ENCODE results near the gene CTNNBL1. TPM values are rescaled to one million over a fixed set of nuclear protein-coding genes. Genes with fewer than 3 reads are reported as not detected.

Gene CTNNBL1
- total and polyA plus RNA-seq, 2 donors (not counting 3 experiments of a cell fraction or from before 2014, with no cell fraction given), result 20.8 to 60.2 TPM

- ChIA-PET CTCF (interaction anchor here (1.8 kb wide), 1 partner anchor 11 kb away, joined by 3 read pairs; no protein-coding TSS in a partner anchor), POLR2A (no interaction called here)
- no peaks in the 10 kb centered on the region for H4K20me1 ChIP-seq (replicated peaks; ENCODE audit: control insufficient read depth, extremely low read depth, insufficient read depth, low read length)
- intact Hi-C loops (cut with micrococcal nuclease), result no loop called here
- no peaks in the 10 kb centered on the region for H3K4me1 ChIP-seq (ENCODE audit: control insufficient read depth, extremely low read depth, insufficient read depth, low read length)
- H3K27me3 ChIP-seq (ENCODE audit: control insufficient read depth in 2 of 2, insufficient read depth in 2 of 2, low read length in 2 of 2), result no peaks in the 10 kb centered on the region
- TF ChIP-seq FOS (IDR thresholded peaks at IDR 0.05; ENCODE audit: borderline replicate concordance, insufficient read depth, low read length) (no peak), MYC (IDR thresholded peaks at IDR 0.05; ENCODE audit: low read depth, low read length) (no peak), GATA2 (IDR thresholded peaks at IDR 0.05; ENCODE audit: insufficient read depth, insufficient read length, low read depth, low read length) (no peak), JUN (IDR thresholded peaks at IDR 0.05; ENCODE audit: borderline replicate concordance, insufficient read depth, insufficient read length, low read depth) (no peak), POLR2AphosphoS5 (IDR thresholded peaks at IDR 0.05; ENCODE audit: insufficient read depth, low read depth, low read length) (no peak), CTCF (IDR thresholded peaks at IDR 0.05; ENCODE audit: extremely low read depth in 1 of 2, insufficient read depth in 1 of 2, low read depth in 1 of 2, low read length in 2 of 2) (no peak), POLR2A (IDR thresholded peaks at IDR 0.05; ENCODE audit: low read depth, low read length) (no peak), EZH2 (IDR thresholded peaks at IDR 0.05; ENCODE audit: borderline replicate concordance, low read depth, low read length, severe bottlenecking) (no peak), MAX (IDR thresholded peaks at IDR 0.05; ENCODE audit: insufficient read depth, insufficient read length) (no peak)
- H3K4me3 ChIP-seq (replicated peaks in 1 of 3; ENCODE audit: insufficient read depth in 1 of 3, low read depth in 1 of 3, low read length in 3 of 3), result no peak overlapping the region
- FAIRE-seq (no peak), DNase-seq (ENCODE audit: low read depth, low spot score) (no peak)
- no peaks in the 10 kb centered on the region for H3K36me3 ChIP-seq (ENCODE audit: control insufficient read depth in 2 of 2, extremely low read depth in 1 of 2, insufficient read depth in 2 of 2, low read length in 2 of 2)
- peaks cover 34% of the 10 kb centered on the region for H3K79me2 ChIP-seq (ENCODE audit: control insufficient read depth, insufficient read depth, low read length)
- H3K9me3 ChIP-seq (replicated peaks; ENCODE audit: control insufficient read depth, insufficient read depth, low read length), result no peaks in the 10 kb centered on the region
- no peak overlapping the region for H3K9ac ChIP-seq (replicated peaks; ENCODE audit: extremely low read depth, insufficient read depth, low read length)
- no peak overlapping the region for H3K27ac ChIP-seq (ENCODE audit: insufficient read depth, low read depth, low read length)
- H2AFZ ChIP-seq (ENCODE audit: low read depth, low read length), result no peak overlapping the region
- BruUV-seq (replicated peaks), result no TSS peak
- dilution Hi-C loops (cut with MboI; ENCODE audit: extremely low pct_ligation_motif_present, low sequenced_read_pairs), result no loop called here
- no peaks in the 10 kb centered on the region for H3K9me1 ChIP-seq (replicated peaks; ENCODE audit: control insufficient read depth, extremely low read depth, insufficient read depth, low read length)
- H3K4me2 ChIP-seq (ENCODE audit: insufficient read depth, low read length), result no peak overlapping the region
Observed at GRCh38 chr20:37704955-37705354, 11.1 kb downstream of the CTNNBL1 start.
